Neural progenitor cell (in vitro differentiated cells): ENCODE results near the gene MROH9. TPM values are rescaled to one million over a fixed set of nuclear protein-coding genes. Genes with fewer than 3 reads are reported as not detected.

Experiments used
- DNase-seq: peaks from one replicate; pipeline ENCODE4 v3.0.0-alpha.2; 2016; ENCODE audit warnings: low spot score
- H2AFZ ChIP-seq: fragments of 200-600 bp; sonication (generic); replicated peaks from 2 replicates; pipeline ENCODE4 v1.6.1; 2016; ENCODE audit warnings: antibody characterized with exemption
- H3F3A ChIP-seq: fragments of 200-600 bp; sonication (generic); 2 replicates; pipeline ENCODE4 v1.6.1; 2016; ENCODE audit warnings: antibody characterized with exemption, low read depth
- H3K27ac ChIP-seq: fragments of 200-600 bp; sonication (generic); 2 replicates; pipeline ENCODE4 v1.5.1; 2016; ENCODE audit warnings: mild to moderate bottlenecking
- H3K27me3 ChIP-seq: fragments of 200-600 bp; sonication (generic); 2 replicates; pipeline ENCODE4 v1.6.1; 2016; ENCODE audit warnings: mild to moderate bottlenecking, moderate library complexity
- H3K36me3 ChIP-seq: fragments of 200-600 bp; sonication (generic); 2 replicates; pipeline ENCODE4 v1.5.1; 2016
- H3K4me1 ChIP-seq: fragments of 200-600 bp; sonication (generic); 2 replicates; pipeline ENCODE4 v1.6.1; 2016; ENCODE audit warnings: mixed run types
- H3K4me2 ChIP-seq: fragments of 200-600 bp; sonication (generic); 2 replicates; pipeline ENCODE4 v1.6.1; 2016
- H3K4me3 ChIP-seq: fragments of 200-600 bp; sonication (generic); 2 replicates; pipeline ENCODE4 v1.5.1; 2016
- H3K79me2 ChIP-seq: fragments of 200-600 bp; sonication (generic); 2 replicates; pipeline ENCODE4 v1.6.1; 2016; ENCODE audit warnings: low read depth
- H3K9ac ChIP-seq: fragments of 200-600 bp; sonication (generic); 2 replicates; pipeline ENCODE4 v1.6.1; 2016
- H3K9me3 ChIP-seq: fragments of 200-600 bp; sonication (generic); 2 replicates; pipeline ENCODE4 v1.5.1; 2016; ENCODE audit warnings: low read depth
- H4K20me1 ChIP-seq: fragments of 200-600 bp; sonication (generic); 2 replicates; pipeline ENCODE4 v1.6.1; 2016; ENCODE audit warnings: low read depth
- H3K27ac Mint-ChIP-seq: 3 replicates; pipeline ENCODE4 v1.8.0; 2021; ENCODE audit warnings: mixed read lengths
- H3K27me3 Mint-ChIP-seq: 2 replicates; pipeline ENCODE4 v1.8.0; 2022; ENCODE audit warnings: low read depth, mild to moderate bottlenecking, inconsistent platforms, moderate library complexity, mixed read lengths; ENCODE audit not compliant: insufficient read depth
- H3K36me3 Mint-ChIP-seq: 3 replicates; pipeline ENCODE4 v1.8.0; 2021; ENCODE audit warnings: mixed read lengths
- H3K4me1 Mint-ChIP-seq: 3 replicates; pipeline ENCODE4 v1.8.0; 2021; ENCODE audit warnings: mixed read lengths
- H3K4me3 Mint-ChIP-seq: 3 replicates; pipeline ENCODE4 v1.8.0; 2021; ENCODE audit warnings: mild to moderate bottlenecking, moderate library complexity, mixed read lengths
- H3K9me3 Mint-ChIP-seq: 3 replicates; pipeline ENCODE4 v1.8.0; 2020; ENCODE audit warnings: mixed read lengths
- CTCF ChIP-seq: fragments of 200-600 bp; sonication (generic); IDR thresholded peaks from 2 replicates; pipeline ENCODE4 v1.5.1; 2017; ENCODE audit warnings: antibody characterized with exemption, mild to moderate bottlenecking
- EZH2 ChIP-seq: fragments of 200-600 bp; sonication (generic); IDR thresholded peaks from 2 replicates; pipeline ENCODE4 v1.6.1; 2017; ENCODE audit warnings: antibody characterized with exemption, mild to moderate bottlenecking, moderate library complexity
- EZH2phosphoT487 ChIP-seq: fragments of 200-600 bp; sonication (generic); IDR thresholded peaks from 2 replicates; pipeline ENCODE4 v1.6.1; 2017; ENCODE audit warnings: antibody characterized with exemption
- total RNA-seq: library from RNA; depleted of rRNA; stranded (reverse); fragments of >200 nt; gene quantifications from 2 replicates; pipeline ENCODE4 v1.2.3, GENCODE V29; 2015; ENCODE audit warnings: low replicate concordance

Gene MROH9
- total RNA-seq, 1 donor from 2014 or later, result not detected

- H4K20me1 ChIP-seq, result no peaks in the 10 kb centered on the region
- TF ChIP-seq EZH2 (no peak), EZH2phosphoT487 (no peak), CTCF (no peak)
- no peaks in the 10 kb centered on the region for H3K27me3 Mint-ChIP-seq
- no peak overlapping the region for H3K4me3 ChIP-seq
- no peak overlapping the region for H3K4me2 ChIP-seq
- H3K27ac Mint-ChIP-seq, result no peak overlapping the region
- H3K9ac ChIP-seq, result no peak overlapping the region
- no peak overlapping the region for H3K4me3 Mint-ChIP-seq
- no peak overlapping the region for H3K27ac ChIP-seq
- no peaks in the 10 kb centered on the region for H3K9me3 Mint-ChIP-seq
- DNase-seq, result no peak
- H3K9me3 ChIP-seq, result peaks cover 4% of the 10 kb centered on the region
- H3K36me3 ChIP-seq, result no peaks in the 10 kb centered on the region
- no peaks in the 10 kb centered on the region for H3K4me1 Mint-ChIP-seq
- H3K36me3 Mint-ChIP-seq, result no peaks in the 10 kb centered on the region
- H3F3A ChIP-seq, result no peaks in the 10 kb centered on the region
- no peaks in the 10 kb centered on the region for H3K27me3 ChIP-seq
- no peaks in the 10 kb centered on the region for H3K79me2 ChIP-seq
- H3K4me1 ChIP-seq, result peaks cover 3% of the 10 kb centered on the region
- peak overlapping the region; percentile 50 for H2AFZ ChIP-seq
Observed at GRCh38 chr1:170970256-170970655, 34.9 kb downstream of the MROH9 start.

- Histone ChIP-seq H4K20me1 (no peaks in the 10 kb centered on the region), H3K27ac (no peak overlapping the region), H3K36me3 (no peaks in the 10 kb centered on the region), H3K4me1 (no peaks in the 10 kb centered on the region), H3K4me2 (no peak overlapping the region), H3K27me3 (no peaks in the 10 kb centered on the region), H3F3A (no peaks in the 10 kb centered on the region), H2AFZ (no peak overlapping the region), H3K4me3 (no peak overlapping the region), H3K79me2 (no peaks in the 10 kb centered on the region), H3K9me3 (peaks cover 4% of the 10 kb centered on the region), H3K9ac (no peak overlapping the region)
- no peak for TF ChIP-seq EZH2phosphoT487
- no peak for TF ChIP-seq EZH2
- no peak for TF ChIP-seq CTCF
- peaks cover 4% of the 10 kb centered on the region for H3K9me3 Mint-ChIP-seq
- no peaks in the 10 kb centered on the region for H3K4me1 Mint-ChIP-seq
- H3K36me3 Mint-ChIP-seq, result no peaks in the 10 kb centered on the region
- DNase-seq, result no peak
- H3K27me3 Mint-ChIP-seq, result peaks cover 6% of the 10 kb centered on the region
- no peak overlapping the region for H3K27ac Mint-ChIP-seq
- H3K4me3 Mint-ChIP-seq, result no peak overlapping the region
Observed at GRCh38 chr1:170978371-170978910, 43.1 kb downstream of the MROH9 start.

DNA sequence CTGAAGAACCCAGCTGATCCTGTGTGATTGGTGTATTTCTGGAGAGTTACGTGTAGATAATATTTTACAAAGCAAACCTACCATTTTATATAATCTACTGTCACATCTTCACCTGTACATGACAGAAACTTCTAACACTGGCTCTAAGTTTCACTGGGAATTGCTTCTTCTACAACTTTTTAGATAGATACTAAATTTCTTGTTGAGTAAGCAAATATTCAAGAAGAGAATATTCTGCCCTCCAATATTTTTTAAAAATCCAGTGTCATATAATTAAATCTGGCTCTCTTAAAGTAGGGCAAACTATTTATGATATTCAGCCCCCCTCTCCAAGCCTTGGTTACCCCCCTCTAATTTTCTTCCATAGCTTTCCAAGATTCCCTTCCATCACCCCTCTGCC, 50.1 kb downstream of the MROH9 start:
- peaks cover 3% of the 10 kb centered on the region for H3K9me3 Mint-ChIP-seq

More for the DNA sequence above, 50.1 kb downstream of the MROH9 start:
- Histone ChIP-seq H3F3A (no peaks in the 10 kb centered on the region), H3K4me1 (no peaks in the 10 kb centered on the region), H3K4me3 (no peak overlapping the region), H3K36me3 (no peaks in the 10 kb centered on the region), H3K27me3 (no peaks in the 10 kb centered on the region), H3K9me3 (no peaks in the 10 kb centered on the region), H3K79me2 (no peaks in the 10 kb centered on the region), H2AFZ (no peak overlapping the region), H3K27ac (no peak overlapping the region), H3K4me2 (no peak overlapping the region), H4K20me1 (no peaks in the 10 kb centered on the region), H3K9ac (no peak overlapping the region)
- H3K36me3 Mint-ChIP-seq, result no peaks in the 10 kb centered on the region
- no peak overlapping the region for H3K4me3 Mint-ChIP-seq
- no peak overlapping the region for H3K27ac Mint-ChIP-seq
- DNase-seq, result no peak
- no peaks in the 10 kb centered on the region for H3K4me1 Mint-ChIP-seq
- TF ChIP-seq EZH2phosphoT487, result no peak
- no peak for TF ChIP-seq CTCF
- TF ChIP-seq EZH2, result no peak
- peaks cover 6% of the 10 kb centered on the region for H3K27me3 Mint-ChIP-seq
